HCT116 (cell line): ENCODE measurements around the gene COL21A1. TPM values are rescaled to one million over a fixed set of nuclear protein-coding genes. Genes with fewer than 3 reads are reported as not detected.
"Not testable (repeated sequence)": the region's sequence is repeated elsewhere in the genome, so short reads cannot be mapped to it uniquely, and the experiment has no call there.

Source experiments
- ATAC-seq: fragments of 200-7000 bp; cut with Tn5 transposase; 2 replicates; pipeline ENCODE4 v1.9.1; 2020; ENCODE audit warnings: mild to moderate bottlenecking, moderate library complexity
- BruUV-seq: library from RNA; stranded (reverse); fragments of 400-500 nt; replicated peaks from 2 replicates; lab custom pipeline; 2021; lab: Mats Ljungman, UMichigan
- CTCF ChIA-PET: fragments of 300-600 bp; sonication (Branson Sonifier 250); formaldehyde crosslinking; loops from one replicate; lab custom pipeline; 2021; ENCODE audit warnings: antibody characterized with exemption; lab: Charles Lee
- POLR2A ChIA-PET: fragments of 300-600, 350-600 bp; sonication (Branson Sonifier 250); formaldehyde crosslinking; loops from one replicate; lab custom pipeline; 2021; ENCODE audit warnings: antibody characterized with exemption; lab: Charles Lee
- RAD21 ChIA-PET, 2 experiments: fragments of 300-600 bp; sonication (Branson Sonifier 250); formaldehyde crosslinking; loops; one replicate each; lab custom pipeline; 2023; ENCODE audit warnings: low total read pairs in 2 of 2; ENCODE audit not compliant: uncharacterized antibody in 2 of 2, unreplicated experiment in 2 of 2, low non-redundant PET in 1 of 2; lab: Charles Lee
- DNase-seq: peaks from one replicate; pipeline ENCODE4 v3.0.0-alpha.2; 2010; ENCODE audit warnings: low read depth, low spot score
- H2AFZ ChIP-seq: fragments of 200-600 bp; shearing (Covaris generic), sonication (generic); 2 replicates; pipeline ENCODE4 v1.6.1; 2017; ENCODE audit warnings: low read depth, mixed run types, mixed read lengths, antibody characterized with exemption, low read length; ENCODE audit not compliant: poor library complexity, severe bottlenecking
- H3K27ac ChIP-seq: 2 replicates; pipeline ENCODE4 v1.5.1; 2012; ENCODE audit warnings: low read depth, low read length
- H3K27me3 ChIP-seq: fragments of 200-600 bp; sonication (generic); 2 replicates; pipeline ENCODE4 v1.6.1; 2016; ENCODE audit warnings: mixed run types, low read length, mixed read lengths; ENCODE audit not compliant: insufficient read depth
- H3K36me3 ChIP-seq, 2 experiments: fragments of 200-500 bp in 1 of 2; fragments of 200-600 bp in 1 of 2; sonication (Bioruptor generic) in 1 of 2; sonication (generic) in 1 of 2; 2 replicates each; pipeline versions ENCODE4 v1.5.1 to v1.6.1; 2014 to 2016; ENCODE audit warnings: low read length in 2 of 2, inconsistent platforms in 1 of 2, mixed read lengths in 1 of 2, mixed run types in 1 of 2; ENCODE audit not compliant: insufficient read depth in 2 of 2, control insufficient read depth in 1 of 2
- H3K4me1 ChIP-seq, 2 experiments: fragments of 200-600 bp in 1 of 2; sonication (generic) in 1 of 2; 2 replicates each; pipeline versions ENCODE4 v1.5.1 to v1.6.1; 2012 to 2017; ENCODE audit warnings: low read length in 2 of 2, inconsistent platforms in 1 of 2, mild to moderate bottlenecking in 1 of 2, mixed read lengths in 1 of 2, mixed run types in 1 of 2, moderate library complexity in 1 of 2; ENCODE audit not compliant: insufficient read depth in 2 of 2, control insufficient read depth in 1 of 2
- H3K4me2 ChIP-seq: fragments of 200-600 bp; sonication (generic); 2 replicates; pipeline ENCODE4 v1.6.1; 2017; ENCODE audit warnings: mixed run types, low read length, mixed read lengths
- H3K4me3 ChIP-seq, 2 experiments: fragments of 200-600 bp in 1 of 2; sonication (generic) in 1 of 2; replicated peaks in 1 of 2; 2 replicates each; pipeline ENCODE4 v1.5.1; 2011 to 2016; ENCODE audit warnings: low read length in 2 of 2, control low read depth in 1 of 2, low read depth in 1 of 2, mild to moderate bottlenecking in 1 of 2, mixed read lengths in 1 of 2, mixed run types in 1 of 2
- H3K79me2 ChIP-seq: fragments of 200-600 bp; sonication (generic); 2 replicates; pipeline ENCODE4 v1.6.1; 2017; ENCODE audit warnings: mild to moderate bottlenecking, mixed run types, low read length, moderate library complexity, mixed read lengths; ENCODE audit not compliant: insufficient read depth
- H3K9ac ChIP-seq: fragments of 200-600 bp; sonication (generic); 2 replicates; pipeline ENCODE4 v1.6.1; 2016; ENCODE audit warnings: low read length, mixed read lengths
- H3K9me2 ChIP-seq: fragments of 200-600 bp; sonication (generic), shearing (Covaris generic); 2 replicates; pipeline ENCODE4 v1.6.1; 2017; ENCODE audit warnings: mixed run types, mild to moderate bottlenecking, moderate library complexity; ENCODE audit not compliant: insufficient read depth
- H3K9me3 ChIP-seq, 2 experiments: fragments of 200-500 bp in 1 of 2; fragments of 200-600 bp in 1 of 2; sonication (Bioruptor generic) in 1 of 2; sonication (generic) in 1 of 2; 2 replicates each; pipeline ENCODE4 v1.6.1; 2014 to 2017; ENCODE audit warnings: low read length in 2 of 2, mixed read lengths in 2 of 2, inconsistent platforms in 1 of 2, low read depth in 1 of 2, mild to moderate bottlenecking in 1 of 2, mixed run types in 1 of 2, moderate library complexity in 1 of 2; ENCODE audit not compliant: control insufficient read depth in 1 of 2, insufficient read depth in 1 of 2
- H4K20me1 ChIP-seq: fragments of 200-600 bp; sonication (generic), shearing (Covaris generic); 2 replicates; pipeline ENCODE4 v1.6.1; 2017; ENCODE audit warnings: mixed run types, mild to moderate bottlenecking, moderate library complexity; ENCODE audit not compliant: insufficient read depth
- EGR1 ChIP-seq: IDR thresholded peaks from 2 replicates; pipeline ENCODE4 v1.6.1; 2012; ENCODE audit warnings: low read depth
- EZH2 ChIP-seq: fragments of 200-600 bp; sonication (generic); IDR thresholded peaks from 2 replicates; pipeline ENCODE4 v1.6.1; 2017; ENCODE audit warnings: antibody characterized with exemption, mixed run types
- JUND ChIP-seq: IDR thresholded peaks from 2 replicates; pipeline ENCODE4 v1.6.1; 2012
- POLR2A ChIP-seq: IDR thresholded peaks from 2 replicates; pipeline ENCODE4 v1.7.0; 2011; ENCODE audit warnings: borderline replicate concordance; ENCODE audit not compliant: insufficient read depth, insufficient read length; ENCODE audit errors: extremely low read depth
- POLR2AphosphoS5 ChIP-seq: IDR thresholded peaks from 2 replicates; pipeline ENCODE4 v1.6.1; 2011; ENCODE audit warnings: mild to moderate bottlenecking, low read depth, low read length, moderate library complexity
- RAD21 ChIP-seq: IDR thresholded peaks from 2 replicates; pipeline ENCODE4 v1.6.1; 2012; ENCODE audit warnings: low read depth, mild to moderate bottlenecking
- intact Hi-C: fragments of 100-400 bp; cut with micrococcal nuclease; formaldehyde crosslinking; loops from 2 replicates; pipeline ENCODE4 v1.10.0; 2022
- total RNA-seq: library from RNA; stranded (reverse); gene quantifications from one replicate; pipeline ENCODE4 v1.2.1, GENCODE V29; 2021; ENCODE audit not compliant: unreplicated experiment
- TF ChIP-seq, protein P1 (sequence below), 3 experiments: fragments of 200-600 bp in 1 of 3; sonication (generic) in 1 of 3; IDR thresholded peaks in 2 of 3; conservative IDR thresholded peaks in 1 of 3; 2 replicates each; pipeline ENCODE4 v1.5.1; 2012 to 2017; ENCODE audit warnings: low read depth in 2 of 3, low read length in 2 of 3, antibody characterized with exemption in 1 of 3, borderline replicate concordance in 1 of 3, control low read depth in 1 of 3, mild to moderate bottlenecking in 1 of 3, mixed read lengths in 1 of 3, mixed run types in 1 of 3, moderate library complexity in 1 of 3; ENCODE audit not compliant: insufficient read depth in 1 of 3
- TF ChIP-seq, protein P2 (sequence below): IDR thresholded peaks from 2 replicates; pipeline ENCODE4 v1.6.1; 2012

COL21A1 gene
- total RNA-seq, 1 experiment from 2014 or later = not detected

DNA sequence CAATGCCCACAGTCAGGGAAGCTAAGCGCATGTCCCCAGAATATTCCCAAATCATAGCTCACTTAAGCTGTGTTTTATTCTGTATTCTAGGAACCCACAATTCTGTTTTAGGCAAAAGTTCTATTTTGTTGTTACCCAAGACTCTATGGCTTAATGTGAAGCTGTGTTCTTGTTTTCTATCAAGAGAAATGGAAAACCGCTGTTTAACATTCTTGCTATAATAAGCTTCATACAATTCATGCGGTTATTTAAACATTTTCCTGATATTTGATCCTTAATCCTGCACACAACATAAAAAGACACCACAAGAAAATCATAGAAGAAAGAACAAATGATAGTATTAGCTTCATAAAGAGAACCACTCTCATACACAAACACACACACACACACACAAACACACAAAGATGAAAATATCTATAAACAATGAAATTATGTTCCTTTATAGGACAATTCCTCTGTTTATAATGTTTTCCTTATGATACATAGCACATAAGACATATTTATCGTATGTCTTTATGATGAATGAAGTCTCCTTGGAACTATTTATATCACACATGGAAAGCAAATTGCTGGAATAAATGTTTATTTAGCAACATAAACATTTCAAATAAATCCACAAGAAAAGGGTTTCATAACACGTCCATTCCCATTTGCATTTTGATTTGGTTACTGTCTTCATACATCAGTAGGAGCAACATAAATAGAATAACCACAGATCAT is 16.4 kb upstream of the COL21A1 start:
- H3K4me2 ChIP-seq = no peak overlapping the region
- no peaks in the 10 kb centered on the region for H3K9me2 ChIP-seq
- no peak for TF ChIP-seq JUND
- TF ChIP-seq, protein P1, sequence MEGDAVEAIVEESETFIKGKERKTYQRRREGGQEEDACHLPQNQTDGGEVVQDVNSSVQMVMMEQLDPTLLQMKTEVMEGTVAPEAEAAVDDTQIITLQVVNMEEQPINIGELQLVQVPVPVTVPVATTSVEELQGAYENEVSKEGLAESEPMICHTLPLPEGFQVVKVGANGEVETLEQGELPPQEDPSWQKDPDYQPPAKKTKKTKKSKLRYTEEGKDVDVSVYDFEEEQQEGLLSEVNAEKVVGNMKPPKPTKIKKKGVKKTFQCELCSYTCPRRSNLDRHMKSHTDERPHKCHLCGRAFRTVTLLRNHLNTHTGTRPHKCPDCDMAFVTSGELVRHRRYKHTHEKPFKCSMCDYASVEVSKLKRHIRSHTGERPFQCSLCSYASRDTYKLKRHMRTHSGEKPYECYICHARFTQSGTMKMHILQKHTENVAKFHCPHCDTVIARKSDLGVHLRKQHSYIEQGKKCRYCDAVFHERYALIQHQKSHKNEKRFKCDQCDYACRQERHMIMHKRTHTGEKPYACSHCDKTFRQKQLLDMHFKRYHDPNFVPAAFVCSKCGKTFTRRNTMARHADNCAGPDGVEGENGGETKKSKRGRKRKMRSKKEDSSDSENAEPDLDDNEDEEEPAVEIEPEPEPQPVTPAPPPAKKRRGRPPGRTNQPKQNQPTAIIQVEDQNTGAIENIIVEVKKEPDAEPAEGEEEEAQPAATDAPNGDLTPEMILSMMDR (IDR thresholded peaks at IDR 0.05 in 2 of 3, conservative IDR thresholded peaks at IDR 0.05 in 1 of 3; ENCODE audit: borderline replicate concordance in 1 of 3, insufficient read depth in 1 of 3, low read depth in 2 of 3, low read length in 2 of 3) = no peak
- no peak for TF ChIP-seq RAD21
- TF ChIP-seq EGR1 = no peak
- TF ChIP-seq EZH2 = no peak
- no peak for TF ChIP-seq POLR2AphosphoS5
- TF ChIP-seq POLR2A = no peak
- TF ChIP-seq, protein P2, sequence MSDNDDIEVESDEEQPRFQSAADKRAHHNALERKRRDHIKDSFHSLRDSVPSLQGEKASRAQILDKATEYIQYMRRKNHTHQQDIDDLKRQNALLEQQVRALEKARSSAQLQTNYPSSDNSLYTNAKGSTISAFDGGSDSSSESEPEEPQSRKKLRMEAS = no peak
- H3K36me3 ChIP-seq = no peaks in the 10 kb centered on the region
- no peaks in the 10 kb centered on the region for H3K9me3 ChIP-seq
- BruUV-seq = no TSS peak
- DNase-seq (no peak), ATAC-seq (no peak)
- H4K20me1 ChIP-seq = no peaks in the 10 kb centered on the region
- H2AFZ ChIP-seq = no peak overlapping the region
- H3K27me3 ChIP-seq = no peaks in the 10 kb centered on the region
- CTCF ChIA-PET = no interaction called here
- RAD21 ChIA-PET = no interaction called here
- POLR2A ChIA-PET = no interaction called here
- H3K9ac ChIP-seq = no peak overlapping the region
- H3K4me3 ChIP-seq = no peak overlapping the region
- intact Hi-C loops = no loop called here
- no peaks in the 10 kb centered on the region for H3K79me2 ChIP-seq
- H3K4me1 ChIP-seq = peaks cover 4 to 5% of the 10 kb centered on the region in 2 experiments; a peak in 3 of 4 replicates
- no peak overlapping the region for H3K27ac ChIP-seq

- H4K20me1 ChIP-seq, H2AFZ ChIP-seq, H3K4me3 ChIP-seq, H3K27me3 ChIP-seq, H3K27ac ChIP-seq, RAD21 ChIA-PET, H3K9me3 ChIP-seq, CTCF ChIA-PET, POLR2A ChIA-PET, H3K79me2 ChIP-seq, BruUV-seq, H3K9ac ChIP-seq, H3K9me2 ChIP-seq, H3K4me1 ChIP-seq, DNase-seq, H3K36me3 ChIP-seq, ATAC-seq, intact Hi-C loops, H3K4me2 ChIP-seq: not testable (repeated sequence)
These were observed 13.2 kb upstream of the COL21A1 start for GRCh38 chr6:56260593-56260992.
